Measurements from ENCODE around the gene SSPN. TPM values are rescaled to one million over a fixed set of nuclear protein-coding genes. Genes with fewer than 3 reads are reported as not detected.

Gene SSPN
- total RNA-seq, 1 experiment from 2014 or later, result 11.9 TPM

DNA sequence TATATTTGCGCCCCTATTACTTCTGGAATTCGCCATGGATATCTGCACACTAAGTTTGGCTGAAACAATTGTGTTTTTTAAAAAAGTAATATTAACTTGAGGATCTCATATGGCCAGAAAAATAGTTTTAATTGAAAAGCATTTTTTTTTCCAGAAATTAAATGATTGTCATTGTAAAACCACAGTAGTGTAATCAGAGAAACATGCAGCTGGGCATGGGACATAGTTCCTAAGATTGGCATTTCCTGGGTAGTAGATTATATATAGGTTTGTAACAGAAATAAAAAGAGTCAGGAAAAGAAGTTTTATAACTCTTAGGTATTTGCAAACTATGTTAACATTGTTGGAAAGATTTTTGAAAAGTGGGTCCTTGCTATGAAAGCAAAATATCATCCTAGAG is 17.6 kb downstream of the SSPN start:
- DNase-seq (no peak), ATAC-seq (no peak)
- TF ChIP-seq EZH2 (IDR thresholded peaks at IDR 0.05; ENCODE audit: low read length, unreplicated experiment) (no peak), CTCF (conservative IDR thresholded peaks at IDR 0.05; ENCODE audit: low read depth, low read length) (no peak), EZH2phosphoT487 (IDR thresholded peaks at IDR 0.05; ENCODE audit: borderline replicate concordance, low read length) (no peak)
- Histone ChIP-seq H4K20me1 (ENCODE audit: low read length) (no peaks in the 10 kb centered on the region), H3K4me1 (ENCODE audit: insufficient read depth, low read length) (no peaks in the 10 kb centered on the region), H3K36me3 (ENCODE audit: low read depth, low read length) (no peaks in the 10 kb centered on the region), H3K79me2 (ENCODE audit: low read length) (no peaks in the 10 kb centered on the region), H3F3A (ENCODE audit: low read length, unreplicated experiment) (no peaks in the 10 kb centered on the region), H3K4me2 (ENCODE audit: low read length) (no peak overlapping the region), H3K9me2 (replicated peaks; ENCODE audit: low read length) (no peaks in the 10 kb centered on the region), H3K9me3 (ENCODE audit: low read length) (no peaks in the 10 kb centered on the region), H3K27me3 (ENCODE audit: low read length) (no peaks in the 10 kb centered on the region), H3K9ac (ENCODE audit: low read length) (no peak overlapping the region), H3K4me3 (ENCODE audit: low read length) (no peak overlapping the region), H2AFZ (ENCODE audit: low read length) (no peak overlapping the region), H3K27ac (ENCODE audit: low read length) (no peak overlapping the region)
- BruUV-seq (replicated peaks), result no TSS peak
- CTCF ChIA-PET, result no interaction called here
- POLR2A ChIA-PET (ENCODE audit: unreplicated experiment), result interaction anchor here (0.7 kb wide), 1 partner anchor 29 kb away, joined by 6 read pairs; no protein-coding TSS in a partner anchor
- intact Hi-C loops (cut with micrococcal nuclease), result no loop called here

DNA sequence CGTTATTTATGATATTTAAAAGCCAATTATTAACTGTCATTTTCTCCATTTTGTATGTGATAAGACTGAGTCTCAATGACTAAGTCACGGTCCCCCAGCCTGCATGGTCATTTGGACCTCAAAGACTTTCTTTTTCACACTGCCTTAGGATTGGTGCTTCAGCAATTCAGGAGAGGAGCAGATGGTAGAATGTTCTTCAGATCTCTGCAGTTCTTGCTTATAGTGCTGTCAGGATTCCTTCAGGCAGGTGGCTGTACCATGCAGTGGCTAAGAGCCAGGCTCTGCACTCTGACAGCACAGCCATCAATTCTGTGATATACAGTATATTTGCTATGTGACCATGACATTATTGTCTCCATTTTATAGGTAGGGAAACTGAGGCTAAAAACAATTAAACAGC is 18.7 kb downstream of the SSPN start:
- H3K27ac ChIP-seq (ENCODE audit: low read length), result no peak overlapping the region
- no peak overlapping the region for H3K9ac ChIP-seq (ENCODE audit: low read length)
- H3K4me1 ChIP-seq (ENCODE audit: insufficient read depth, low read length), result no peaks in the 10 kb centered on the region
- no peak for DNase-seq
- no peaks in the 10 kb centered on the region for H3K36me3 ChIP-seq (ENCODE audit: low read depth, low read length)
- no peaks in the 10 kb centered on the region for H3K9me3 ChIP-seq (ENCODE audit: low read length)
- no peaks in the 10 kb centered on the region for H3K79me2 ChIP-seq (ENCODE audit: low read length)
- no peaks in the 10 kb centered on the region for H3K9me2 ChIP-seq (replicated peaks; ENCODE audit: low read length)
- ATAC-seq, result no peak
- BruUV-seq (replicated peaks), result no TSS peak
- H3K27me3 ChIP-seq (ENCODE audit: low read length), result no peaks in the 10 kb centered on the region
- no peak overlapping the region for H3K4me2 ChIP-seq (ENCODE audit: low read length)
- H3K4me3 ChIP-seq (ENCODE audit: low read length), result no peak overlapping the region
- no peaks in the 10 kb centered on the region for H3F3A ChIP-seq (ENCODE audit: low read length, unreplicated experiment)
- ChIA-PET POLR2A (ENCODE audit: unreplicated experiment) (no interaction called here), CTCF (interaction anchor here (0.7 kb wide), 1 partner anchor 9 kb away, joined by 4 read pairs; no protein-coding TSS in a partner anchor)
- intact Hi-C loops (cut with micrococcal nuclease), result no loop called here
- H2AFZ ChIP-seq (ENCODE audit: low read length), result no peak overlapping the region
- TF ChIP-seq EZH2phosphoT487 (IDR thresholded peaks at IDR 0.05; ENCODE audit: borderline replicate concordance, low read length), result no peak
- TF ChIP-seq EZH2 (IDR thresholded peaks at IDR 0.05; ENCODE audit: low read length, unreplicated experiment), result no peak
- TF ChIP-seq CTCF (conservative IDR thresholded peaks at IDR 0.05; ENCODE audit: low read depth, low read length), result no peak
- no peaks in the 10 kb centered on the region for H4K20me1 ChIP-seq (ENCODE audit: low read length)

GRCh38 chr12:26219736-26220135 is 24.4 kb downstream of the SSPN start:
- no TSS peak for BruUV-seq (replicated peaks)
- no peak overlapping the region for H3K4me3 ChIP-seq (ENCODE audit: low read length)
- no peak overlapping the region for H3K9ac ChIP-seq (ENCODE audit: low read length)
- no peaks in the 10 kb centered on the region for H3K79me2 ChIP-seq (ENCODE audit: low read length)
- H4K20me1 ChIP-seq (ENCODE audit: low read length), result no peaks in the 10 kb centered on the region
- ATAC-seq (no peak), DNase-seq (no peak)
- H3K27me3 ChIP-seq (ENCODE audit: low read length), result no peaks in the 10 kb centered on the region
- ChIA-PET POLR2A (ENCODE audit: unreplicated experiment) (no interaction called here), CTCF (no interaction called here)
- intact Hi-C loops (cut with micrococcal nuclease), result no loop called here
- H3K9me3 ChIP-seq (ENCODE audit: low read length), result no peaks in the 10 kb centered on the region
- H3K27ac ChIP-seq (ENCODE audit: low read length), result no peak overlapping the region
- no peaks in the 10 kb centered on the region for H3F3A ChIP-seq (ENCODE audit: low read length, unreplicated experiment)
- H3K36me3 ChIP-seq (ENCODE audit: low read depth, low read length), result no peaks in the 10 kb centered on the region
- H2AFZ ChIP-seq (ENCODE audit: low read length), result no peak overlapping the region
- TF ChIP-seq CTCF (conservative IDR thresholded peaks at IDR 0.05; ENCODE audit: low read depth, low read length) (no peak), EZH2phosphoT487 (IDR thresholded peaks at IDR 0.05; ENCODE audit: borderline replicate concordance, low read length) (no peak), EZH2 (IDR thresholded peaks at IDR 0.05; ENCODE audit: low read length, unreplicated experiment) (no peak)
- H3K4me1 ChIP-seq (ENCODE audit: insufficient read depth, low read length), result no peaks in the 10 kb centered on the region
- no peaks in the 10 kb centered on the region for H3K9me2 ChIP-seq (replicated peaks; ENCODE audit: low read length)
- H3K4me2 ChIP-seq (ENCODE audit: low read length), result no peak overlapping the region
